ENCODE measurements around the gene CACNA1C.

The CACNA1C gene

GRCh38 chr12:2142068-2142467, 89.3 kb downstream of the CACNA1C start:
- DNase-seq: no peak

GRCh38 chr12:2144951-2145350, 92.2 kb downstream of the CACNA1C start:
- no peak for DNase-seq

DNA sequence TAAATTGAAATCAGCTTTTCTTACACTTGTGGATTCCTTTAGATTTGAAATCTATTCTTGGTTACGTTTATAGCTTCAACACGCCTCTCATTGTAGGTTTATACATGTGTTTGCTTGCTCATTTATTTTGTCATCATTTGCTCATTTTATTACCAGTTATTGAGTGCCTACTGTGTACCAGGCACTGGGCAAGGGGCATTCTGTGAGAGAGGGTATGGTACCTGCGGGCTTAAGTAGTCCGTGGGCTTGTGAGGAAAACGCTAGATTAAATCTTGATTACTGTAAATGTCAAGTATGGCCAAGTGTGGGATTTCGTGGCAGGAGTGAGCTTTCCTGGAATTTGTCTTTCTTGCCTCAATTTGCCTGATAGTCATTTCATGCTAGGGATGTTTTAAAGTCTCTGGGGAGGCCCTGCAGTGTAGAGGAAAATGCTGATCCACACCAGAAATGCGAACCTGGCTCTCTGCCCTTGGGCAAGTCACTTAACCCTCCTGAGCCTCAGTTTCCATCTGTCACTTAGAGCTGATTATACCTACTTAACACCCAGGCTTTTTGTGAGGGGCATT, 92.7 kb downstream of the CACNA1C start:
- DNase-seq: no peak

- DNase-seq: no peak
Measured at GRCh38 chr12:2147335-2147734, 94.5 kb downstream of the CACNA1C start.

DNA sequence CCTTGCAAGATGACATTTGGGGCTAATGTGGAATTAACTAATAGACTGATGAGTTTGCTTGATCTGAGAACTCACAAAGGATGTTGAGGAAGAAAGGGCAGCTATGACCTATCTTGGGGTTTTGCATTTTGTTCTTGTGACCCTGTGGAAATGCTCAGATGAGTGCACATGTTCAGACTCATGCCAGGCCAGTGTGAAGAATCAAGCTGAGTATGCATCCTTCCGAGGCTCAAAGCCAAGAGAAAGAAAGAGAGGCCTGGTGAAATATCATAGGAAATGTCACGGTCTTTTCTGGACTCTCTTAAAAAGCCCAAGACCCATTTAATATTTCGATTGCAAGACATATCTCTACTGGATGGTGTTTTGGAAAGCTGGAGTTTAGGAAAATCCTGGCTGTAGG, 96.3 kb downstream of the CACNA1C start:
- no peak for DNase-seq

DNA sequence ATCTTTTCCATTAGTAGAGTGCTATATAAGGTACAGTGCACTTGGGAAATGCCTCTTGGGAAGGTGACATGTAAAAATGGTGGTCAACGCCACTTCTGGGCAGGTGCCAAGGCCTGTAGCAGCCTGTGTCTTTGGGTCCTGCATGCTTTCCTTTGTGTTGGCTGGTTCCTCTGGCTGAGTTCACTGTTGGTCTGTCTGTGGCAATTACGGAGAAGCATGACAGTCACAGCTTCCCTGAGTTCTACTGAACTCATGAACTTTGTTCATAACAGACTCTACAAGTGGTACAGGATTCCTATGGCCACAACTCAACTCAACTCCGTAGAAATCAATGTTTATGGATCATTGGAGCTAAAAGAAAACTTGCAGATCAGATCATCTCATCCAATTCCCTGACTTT, 98.0 kb downstream of the CACNA1C start:
- DNase-seq: no peak

GRCh38 chr12:2151391-2151790, 98.6 kb downstream of the CACNA1C start:
- DNase-seq: no peak

DNA sequence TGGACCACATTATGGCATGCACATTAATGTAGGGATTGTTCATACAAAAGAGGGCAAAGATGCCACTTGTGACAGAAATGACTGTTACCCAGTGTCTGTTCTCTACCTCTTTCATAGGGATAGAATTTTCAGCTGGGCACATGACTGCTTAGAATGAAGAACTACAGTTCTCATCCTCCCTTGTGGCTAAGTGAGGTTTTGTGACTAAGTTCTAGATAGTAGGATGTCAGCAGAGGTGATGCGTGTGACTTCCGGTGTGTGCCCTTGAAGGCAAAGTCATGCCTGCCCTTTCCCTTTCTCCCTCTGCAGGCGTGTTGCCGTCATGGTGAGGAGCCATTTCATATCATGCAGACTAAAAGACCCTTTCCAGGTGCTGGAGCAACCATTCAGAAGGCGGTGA, 99.3 kb downstream of the CACNA1C start:
- DNase-seq: no peak

DNA sequence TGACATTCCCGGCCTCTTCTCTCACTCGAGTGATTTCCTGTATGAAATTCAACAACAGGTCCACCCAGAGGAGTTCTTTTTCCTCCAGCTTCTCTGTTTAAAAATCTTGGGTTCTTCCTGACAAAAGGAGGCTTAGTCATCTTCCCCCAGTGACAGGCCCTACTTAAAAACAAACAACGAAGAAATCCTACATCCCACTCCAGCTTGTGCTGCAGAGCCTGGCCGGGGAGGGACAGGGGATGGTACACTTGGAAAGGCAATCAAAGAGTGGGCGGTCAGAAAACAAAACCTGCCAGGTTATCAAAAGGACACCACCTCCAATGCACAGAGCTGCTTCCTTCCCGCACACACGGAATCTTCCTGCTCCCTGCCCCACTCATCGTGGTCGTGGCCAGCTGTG, 101.3 kb downstream of the CACNA1C start:
- DNase-seq: no peak

DNA sequence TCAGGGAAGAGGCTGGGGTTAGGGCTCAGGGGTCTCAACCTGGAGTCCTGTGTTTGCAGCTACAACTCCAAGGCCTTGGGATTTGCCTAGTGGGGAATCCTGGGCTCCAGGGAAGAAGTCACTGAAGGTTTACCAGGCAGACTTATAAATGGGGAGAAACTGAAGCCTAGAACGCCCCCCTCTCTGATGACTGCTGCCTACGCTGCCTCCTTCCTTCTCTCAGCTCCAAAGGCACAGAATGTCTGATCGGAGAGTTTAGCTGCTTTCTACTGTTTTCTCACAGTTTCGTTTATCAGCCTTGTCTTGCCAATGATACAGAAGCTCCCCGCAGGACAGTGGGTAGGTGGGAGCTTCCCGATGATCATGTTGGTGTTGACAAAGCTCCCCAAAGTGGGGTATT, 101.7 kb downstream of the CACNA1C start:
- DNase-seq: no peak

- no peak for DNase-seq
Measured at GRCh38 chr12:2156333-2156732, 103.5 kb downstream of the CACNA1C start.

GRCh38 chr12:2160043-2160442, 107.3 kb downstream of the CACNA1C start:
- no peak for DNase-seq

GRCh38 chr12:2161473-2161872, 108.7 kb downstream of the CACNA1C start:
- DNase-seq: no peak

DNA sequence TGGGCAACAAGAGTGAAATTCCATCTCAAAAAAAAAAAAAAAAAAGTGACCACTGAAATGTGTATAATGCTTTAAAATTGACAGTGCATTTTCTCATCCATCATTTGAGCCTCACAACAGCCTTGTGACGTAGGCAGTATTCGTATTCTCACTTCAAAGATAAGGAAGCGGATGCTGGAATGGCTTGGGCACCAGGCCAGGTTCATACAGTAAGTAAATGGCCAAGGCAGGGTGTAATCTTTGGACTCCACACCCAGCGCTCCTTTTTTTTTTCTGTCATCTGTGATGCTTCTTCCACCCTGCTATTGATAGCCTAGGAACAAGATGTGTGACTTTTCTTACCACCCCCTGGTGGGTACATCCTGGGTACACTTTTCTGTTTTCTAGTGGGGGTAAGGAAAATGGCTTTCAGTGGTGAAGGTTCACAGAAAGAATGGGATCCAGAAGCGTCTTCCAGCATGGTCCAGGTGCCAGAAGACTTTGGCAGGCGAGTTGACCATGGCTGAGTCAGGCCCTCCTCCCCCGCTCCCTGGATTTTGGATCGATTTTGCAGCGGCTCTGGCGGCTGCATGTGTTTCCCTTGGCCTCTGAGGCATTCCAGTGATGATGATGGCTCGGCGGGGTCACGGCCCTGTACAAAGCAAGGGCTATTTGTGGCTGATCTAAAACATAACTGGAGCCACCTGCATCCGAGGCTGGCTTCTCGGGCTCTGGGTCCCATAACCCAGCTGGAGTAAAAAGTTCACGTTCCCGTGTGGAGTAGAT, 110.6 kb downstream of the CACNA1C start:
- DNase-seq: no peak

- no peak for DNase-seq
Measured at GRCh38 chr12:2165021-2165420, 112.2 kb downstream of the CACNA1C start.

GRCh38 chr12:2165927-2166326, 113.1 kb downstream of the CACNA1C start:
- no peak for DNase-seq

DNA sequence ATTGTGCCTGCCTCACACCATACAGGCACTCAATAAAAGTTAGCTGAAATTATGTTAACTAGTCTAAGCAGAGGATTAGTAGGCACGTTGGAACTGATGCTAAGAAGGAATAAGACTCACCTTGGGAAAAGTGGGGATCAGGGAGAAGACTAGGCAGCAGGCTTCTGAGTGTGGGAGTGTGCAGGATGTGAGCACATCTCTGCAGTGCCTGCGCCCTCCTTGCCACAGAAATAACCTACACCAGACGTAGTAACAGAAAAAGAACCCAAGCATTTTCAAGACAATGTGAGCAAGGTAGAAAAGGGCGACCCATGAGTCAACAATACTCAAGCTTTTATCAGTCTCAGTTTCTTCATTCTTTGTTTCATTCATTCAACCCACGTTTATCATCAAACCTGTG, 113.9 kb downstream of the CACNA1C start:
- no peak for DNase-seq

GRCh38 chr12:2167231-2167630, 114.4 kb downstream of the CACNA1C start:
- no peak for DNase-seq

DNA sequence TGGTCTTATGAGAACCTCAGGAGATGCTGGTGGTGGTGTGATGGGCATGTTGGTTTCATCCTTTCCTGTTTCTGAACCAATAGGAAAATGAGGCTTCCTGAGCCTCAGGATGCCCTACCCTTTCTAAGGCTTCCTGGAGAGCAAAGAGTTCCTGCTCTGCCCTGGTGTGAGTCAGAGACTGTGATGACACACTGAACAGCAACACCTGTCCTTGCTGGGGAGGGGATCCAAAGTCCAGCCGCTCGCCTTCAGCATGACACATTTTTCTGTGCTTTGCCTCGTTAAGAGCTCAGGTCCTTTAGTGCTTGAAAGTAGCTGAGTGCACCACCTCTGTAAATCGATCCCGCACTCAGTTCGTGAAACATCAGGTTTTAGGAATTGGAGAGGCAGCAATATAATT, 116.0 kb downstream of the CACNA1C start:
- DNase-seq: no peak

DNA sequence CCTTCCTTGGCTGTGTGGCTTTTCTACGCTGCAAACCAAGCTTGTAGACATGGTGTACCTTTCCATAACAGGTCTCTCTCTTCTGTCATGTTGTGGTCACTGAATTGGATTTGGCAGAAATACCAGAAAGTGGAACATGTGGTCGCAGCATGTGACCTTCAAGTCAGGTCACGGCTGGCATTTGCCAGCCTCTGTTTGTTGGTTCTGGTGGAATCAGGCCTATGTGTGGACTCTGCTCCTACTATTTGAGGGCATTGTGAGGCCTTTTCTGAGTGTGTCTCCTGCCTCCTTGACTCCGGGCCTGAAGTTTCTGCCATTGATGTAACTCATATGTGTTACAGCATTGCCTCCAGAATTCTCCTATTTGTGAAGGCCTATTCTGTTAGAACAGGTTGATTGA, 116.7 kb downstream of the CACNA1C start:
- no peak for DNase-seq

DNA sequence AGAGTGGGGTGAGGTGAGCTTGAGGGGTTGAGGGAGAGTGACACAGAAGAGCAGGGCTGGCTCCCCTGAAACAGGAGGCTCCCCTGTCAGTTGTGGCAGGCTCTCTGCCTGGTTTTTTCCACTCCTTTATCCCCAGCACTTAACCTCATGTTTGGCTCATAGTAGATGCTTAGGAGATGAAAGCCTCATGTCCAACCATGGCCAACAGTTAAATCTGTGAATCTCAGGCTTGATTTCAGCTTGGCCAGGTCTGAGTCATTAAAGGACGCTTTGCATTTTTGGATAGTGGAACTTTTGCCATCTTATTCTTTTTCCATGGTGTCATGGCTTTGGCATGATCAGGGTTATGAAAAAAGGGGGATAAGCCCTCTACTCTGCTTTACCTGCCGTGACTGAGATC, 117.2 kb downstream of the CACNA1C start:
- no peak for DNase-seq

- no peak for DNase-seq
Measured at GRCh38 chr12:2170376-2170775, 117.6 kb downstream of the CACNA1C start.

GRCh38 chr12:2171672-2172426, 119.1 kb downstream of the CACNA1C start:
- no peak for DNase-seq

- DNase-seq: no peak
Measured at GRCh38 chr12:2172491-2173214, 119.9 kb downstream of the CACNA1C start.

Measured in CD4-positive, alpha-beta T cell treated with Interleukin-10 for 1 hour (primary cell).